Measurements from ENCODE around the gene CXCL17.

Gene CXCL17

GRCh38 chr19:42423462-42424344, 19.0 kb downstream of the CXCL17 start:
- DNase-seq: peak; percentile 95

- DNase-seq: no peak
Measured at GRCh38 chr19:42422901-42423461, 19.8 kb downstream of the CXCL17 start.

- no peak for DNase-seq
Measured at GRCh38 chr19:42422092-42422900, 20.4 kb downstream of the CXCL17 start.

- DNase-seq: peak; percentile 79
Measured at GRCh38 chr19:42421591-42422031, 21.1 kb downstream of the CXCL17 start.

- DNase-seq: no peak
Measured at GRCh38 chr19:42421101-42421500, 21.6 kb downstream of the CXCL17 start.

GRCh38 chr19:42420055-42420544, 22.6 kb downstream of the CXCL17 start:
- DNase-seq: peak; percentile 43

- no peak for DNase-seq
Measured at GRCh38 chr19:42419309-42419708, 23.4 kb downstream of the CXCL17 start.

GRCh38 chr19:42412661-42413076, 30.1 kb downstream of the CXCL17 start:
- DNase-seq: no peak

- peak; percentile 61 for DNase-seq
Measured at GRCh38 chr19:42412227-42412626, 30.5 kb downstream of the CXCL17 start.

GRCh38 chr19:42411581-42412178, 31.1 kb downstream of the CXCL17 start:
- DNase-seq: no peak

- no peak for DNase-seq
Measured at GRCh38 chr19:42410371-42410770, 32.4 kb downstream of the CXCL17 start.

GRCh38 chr19:42409477-42409876, 33.3 kb downstream of the CXCL17 start:
- no peak for DNase-seq

GRCh38 chr19:42407816-42408175, 35.0 kb downstream of the CXCL17 start:
- no peak for DNase-seq

GRCh38 chr19:42407085-42407815, 35.5 kb downstream of the CXCL17 start:
- DNase-seq: no peak

- DNase-seq: no peak
Measured at GRCh38 chr19:42406111-42406510, 36.6 kb downstream of the CXCL17 start.

- DNase-seq: no peak
Measured at GRCh38 chr19:42403586-42403985, 39.2 kb downstream of the CXCL17 start.

GRCh38 chr19:42402376-42403116, 40.2 kb downstream of the CXCL17 start:
- DNase-seq: no peak

- DNase-seq: peak; percentile 74
Measured at GRCh38 chr19:42401365-42402303, 41.1 kb downstream of the CXCL17 start.

- DNase-seq: no peak
Measured at GRCh38 chr19:42400404-42400803, 42.3 kb downstream of the CXCL17 start.
